HG03175 (cell line): ENCODE data around the gene GRID1.

Experiments used
- ATAC-seq: cut with Tn5 transposase; IDR thresholded peaks from one replicate; pipeline ENCODE4 v1.9.1; 2021; ENCODE audit warnings: mild to moderate bottlenecking, moderate library complexity; ENCODE audit not compliant: unreplicated experiment

The GRID1 gene

GRCh38 chr10:86025509-86025908 lies 341.1 kb downstream of the GRID1 start:
- no peak for ATAC-seq

DNA sequence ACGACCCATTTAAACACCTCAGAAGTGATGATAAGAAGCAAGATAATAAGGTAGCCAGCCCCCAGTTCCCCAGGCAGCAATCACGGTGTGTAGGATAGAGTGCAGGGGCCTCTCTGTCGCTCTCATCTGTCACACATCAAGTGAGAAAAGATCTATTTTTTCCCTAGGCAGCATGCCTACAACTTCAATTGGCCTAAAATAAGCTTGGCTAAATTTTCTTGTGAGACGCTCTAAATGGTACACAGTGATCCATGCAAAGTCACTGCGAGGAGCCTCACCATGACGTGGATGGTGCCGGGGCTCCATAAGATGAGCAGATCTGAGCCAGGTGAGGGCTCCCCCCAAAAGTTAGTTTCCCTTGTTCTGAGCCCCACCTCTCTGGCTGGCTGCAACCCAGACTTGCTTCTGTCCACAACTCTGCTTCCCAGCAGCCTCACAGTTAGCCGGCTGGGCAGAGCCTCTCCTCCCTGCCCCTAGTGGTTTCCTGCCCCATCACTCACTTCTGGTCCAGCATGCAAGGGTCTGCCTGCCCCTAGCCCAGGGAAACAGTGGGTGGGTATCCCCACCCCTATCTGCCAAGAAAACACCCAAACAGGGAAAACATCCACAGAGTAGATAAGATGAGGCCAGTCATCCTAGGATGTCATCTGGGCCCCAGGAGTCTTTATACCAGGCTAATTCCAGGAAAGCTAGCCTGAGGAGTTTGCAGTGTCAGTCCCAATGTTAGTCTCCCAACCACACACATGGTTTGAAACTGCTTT lies 342.1 kb downstream of the GRID1 start:
- no peak for ATAC-seq

DNA sequence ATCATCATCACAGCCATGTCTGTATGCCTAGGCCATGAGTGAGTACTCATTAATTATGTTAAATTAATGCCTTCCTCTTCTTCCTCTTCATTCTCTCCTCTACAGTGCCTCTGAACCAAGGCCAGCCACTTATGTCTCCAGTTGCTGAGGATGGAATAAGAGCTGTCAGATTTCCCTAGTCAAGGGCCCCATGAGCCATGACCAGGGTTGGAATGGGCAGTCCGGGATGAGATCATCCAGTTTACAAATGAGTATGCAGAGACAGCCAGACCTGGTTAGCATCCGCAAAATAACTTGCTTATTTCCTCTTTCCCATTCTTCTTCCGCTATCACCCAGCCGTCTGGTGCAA lies 342.7 kb downstream of the GRID1 start:
- no peak for ATAC-seq

- no peak for ATAC-seq
These were observed 343.3 kb downstream of the GRID1 start for GRCh38 chr10:86023336-86023735.

- no peak for ATAC-seq
These were observed 343.7 kb downstream of the GRID1 start for GRCh38 chr10:86022906-86023305.

- no peak for ATAC-seq
These were observed 346.5 kb downstream of the GRID1 start for GRCh38 chr10:86020134-86020533.

DNA sequence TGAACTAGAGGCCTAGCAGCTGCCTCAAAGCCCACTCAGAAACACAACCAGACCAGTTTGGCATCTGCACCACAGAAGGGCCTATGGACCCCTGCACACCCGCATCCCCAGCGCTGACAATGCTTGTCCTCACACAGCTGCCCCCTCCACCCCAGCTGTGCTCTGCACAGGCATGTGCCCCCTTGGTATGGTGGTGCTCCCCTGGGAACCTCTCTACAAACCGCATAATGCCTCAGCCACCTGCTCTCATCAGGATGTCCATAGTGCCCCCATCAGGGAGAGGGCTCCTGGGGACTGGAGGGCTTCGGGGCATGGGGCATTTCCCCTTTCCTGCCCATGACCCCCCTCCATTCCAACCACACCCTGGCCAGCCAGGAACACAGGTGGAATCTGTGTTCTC lies 347.5 kb downstream of the GRID1 start:
- no peak for ATAC-seq

GRCh38 chr10:86018735-86019058 lies 347.9 kb downstream of the GRID1 start:
- ATAC-seq, result no peak

DNA sequence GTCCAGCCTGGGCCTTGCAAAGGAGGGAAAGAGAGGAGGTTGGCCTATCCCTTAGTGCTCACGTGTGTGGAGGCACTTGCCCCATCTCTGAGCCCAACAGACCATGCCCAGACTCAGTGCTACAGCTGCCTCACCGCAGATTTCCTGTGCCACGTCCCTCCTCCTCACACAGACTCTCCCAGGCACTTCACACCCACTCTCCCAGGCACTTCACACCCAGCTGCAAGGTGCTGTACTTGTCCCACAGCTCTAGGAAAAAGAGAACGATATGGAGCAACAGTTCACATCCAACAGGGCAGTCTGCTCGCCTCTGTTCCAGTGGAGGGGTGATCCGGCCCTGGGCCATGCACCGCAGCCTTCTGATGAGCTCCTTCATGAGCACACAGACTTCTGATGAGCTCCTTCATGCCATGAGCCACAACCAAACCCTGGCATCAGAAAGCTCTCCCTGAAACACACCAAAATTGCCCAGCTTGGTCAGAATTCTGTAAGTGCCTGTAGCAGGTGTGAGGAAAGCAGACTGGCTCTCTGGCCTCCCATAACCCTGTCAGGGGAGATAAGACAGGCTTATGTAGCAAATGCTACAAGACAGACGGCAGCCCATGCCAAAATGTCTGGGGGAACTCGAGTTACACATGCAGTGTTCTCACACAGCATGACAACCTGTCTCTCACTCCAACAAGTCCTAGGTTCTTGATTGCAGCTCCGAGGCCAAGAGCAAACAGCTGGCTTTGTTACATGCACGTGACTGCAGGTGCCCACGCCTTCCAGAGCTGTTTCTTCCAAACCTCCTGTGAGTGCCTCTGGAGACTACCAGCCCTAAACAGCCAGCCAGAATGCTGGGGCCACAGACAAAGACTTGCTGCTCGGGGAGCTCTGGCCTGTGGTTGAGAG lies 348.5 kb downstream of the GRID1 start:
- ATAC-seq, result peak; percentile 82

DNA sequence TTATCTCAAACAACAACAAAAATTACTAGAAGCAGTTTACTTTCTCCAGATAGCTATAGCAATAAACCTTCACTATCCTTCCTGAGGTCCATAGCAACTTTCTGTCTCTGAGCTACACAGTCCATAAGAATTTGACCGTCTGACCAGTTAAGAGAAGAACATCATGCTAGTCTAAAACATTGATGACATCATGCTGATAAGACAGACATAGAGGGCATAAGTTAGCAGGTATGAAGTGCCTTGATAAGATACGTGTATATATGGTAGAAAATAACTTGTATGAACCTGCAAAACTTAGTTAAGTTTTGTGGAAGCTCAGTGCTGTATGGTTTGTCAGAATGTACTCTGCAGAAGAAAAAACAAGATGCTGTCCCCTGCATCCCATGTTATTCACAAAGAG lies 353.0 kb downstream of the GRID1 start:
- no peak for ATAC-seq

DNA sequence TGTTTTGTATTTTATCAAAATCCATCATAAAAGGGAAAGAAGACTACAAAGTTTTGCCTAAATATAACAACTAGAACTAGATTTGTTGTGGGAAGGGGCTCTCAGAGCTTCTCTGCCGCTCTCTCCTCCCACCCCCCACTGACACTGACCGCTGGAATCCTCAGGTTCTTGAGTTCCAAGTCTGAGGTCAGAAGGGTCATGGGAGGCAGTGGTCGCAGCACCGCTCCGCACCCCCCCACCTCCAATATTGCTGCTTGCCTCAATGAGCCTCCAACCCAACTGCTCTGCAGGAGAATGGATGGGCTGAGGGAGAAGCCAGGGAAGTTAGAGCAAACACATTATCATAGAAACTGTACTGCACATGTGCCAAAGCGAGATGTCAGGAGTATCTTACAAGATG lies 359.4 kb downstream of the GRID1 start:
- ATAC-seq, result no peak

- no peak for ATAC-seq
These were observed 362.3 kb downstream of the GRID1 start for GRCh38 chr10:86004337-86004736.

DNA sequence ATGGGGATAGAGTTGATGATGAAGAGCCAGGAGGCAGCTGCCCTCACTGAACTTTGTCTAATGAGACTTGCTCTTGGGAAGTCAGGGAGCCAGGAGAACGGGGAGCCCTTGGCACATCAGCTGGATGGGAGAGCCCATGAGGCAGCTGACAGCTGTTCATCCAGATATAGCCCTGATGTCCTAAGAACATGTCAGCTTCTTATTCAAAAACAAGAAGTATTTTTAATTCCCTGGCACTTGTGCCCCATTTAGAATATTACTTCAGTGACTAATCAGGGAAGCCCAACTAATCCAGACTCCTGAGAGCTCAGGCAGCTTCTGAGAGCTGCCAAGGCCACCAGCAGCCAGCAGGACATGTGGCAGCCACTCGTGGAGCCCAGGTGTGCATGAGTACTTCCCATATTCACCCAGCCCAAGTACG lies 363.4 kb downstream of the GRID1 start:
- ATAC-seq, result no peak

- ATAC-seq, result no peak
These were observed 365.1 kb downstream of the GRID1 start for GRCh38 chr10:86001521-86001920.

DNA sequence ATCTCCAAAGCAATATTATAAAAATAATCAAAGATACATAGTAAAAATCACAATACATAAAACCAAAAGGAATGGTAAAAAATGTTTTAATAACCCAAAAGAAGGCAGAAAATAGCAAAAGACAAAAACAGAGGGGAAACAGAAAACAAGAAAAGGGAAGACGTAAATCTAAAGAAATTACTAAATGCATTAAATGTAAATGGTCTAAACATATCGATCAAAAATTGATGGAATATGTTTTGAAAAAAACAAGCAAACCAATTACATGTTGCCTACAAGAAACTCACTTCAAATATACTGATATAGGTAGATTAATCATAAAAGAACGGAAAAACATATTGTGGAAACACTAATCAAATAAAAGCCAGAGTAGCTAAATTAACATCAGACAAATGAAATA lies 369.1 kb downstream of the GRID1 start:
- no peak for ATAC-seq

GRCh38 chr10:85995791-85996190 lies 370.8 kb downstream of the GRID1 start:
- peak; percentile 72 for ATAC-seq

- ATAC-seq, result no peak
These were observed 372.6 kb downstream of the GRID1 start for GRCh38 chr10:85993840-85994507.

- no peak for ATAC-seq
These were observed 373.5 kb downstream of the GRID1 start for GRCh38 chr10:85993140-85993539.

GRCh38 chr10:85992324-85992723 lies 374.3 kb downstream of the GRID1 start:
- no peak for ATAC-seq

- no peak for ATAC-seq
These were observed 379.8 kb downstream of the GRID1 start for GRCh38 chr10:85986777-85987176.

- ATAC-seq, result no peak
These were observed 383.5 kb downstream of the GRID1 start for GRCh38 chr10:85983051-85983450.

- no peak for ATAC-seq
These were observed 387.0 kb downstream of the GRID1 start for GRCh38 chr10:85979598-85979997.
